HCT116 (cell line): ENCODE data around the gene OPN4.

Experiments
- CTCF ChIP-seq, 3 experiments: fragments of 200-600 bp in 1 of 3; sonication (generic) in 1 of 3; IDR thresholded peaks in 2 of 3; conservative IDR thresholded peaks in 1 of 3; 2 replicates each; pipeline ENCODE4 v1.5.1; 2012 to 2017; ENCODE audit warnings: low read depth in 2 of 3, low read length in 2 of 3, antibody characterized with exemption in 1 of 3, borderline replicate concordance in 1 of 3, control low read depth in 1 of 3, mild to moderate bottlenecking in 1 of 3, mixed read lengths in 1 of 3, mixed run types in 1 of 3, moderate library complexity in 1 of 3; ENCODE audit not compliant: insufficient read depth in 1 of 3
- FOSL1 ChIP-seq: IDR thresholded peaks from 2 replicates; pipeline ENCODE4 v1.6.1; 2012; ENCODE audit warnings: low read depth
- POLR2A ChIP-seq: IDR thresholded peaks from 2 replicates; pipeline ENCODE4 v1.7.0; 2011; ENCODE audit warnings: borderline replicate concordance; ENCODE audit not compliant: insufficient read depth, insufficient read length; ENCODE audit errors: extremely low read depth
- SRF ChIP-seq: IDR thresholded peaks from 2 replicates; pipeline ENCODE4 v1.6.1; 2012; ENCODE audit warnings: low read depth

GRCh38 chr10:86657011-86657395 lies 2.7 kb downstream of the OPN4 start:
- no peak for TF ChIP-seq FOSL1
- TF ChIP-seq POLR2A: no peak
- no peak for TF ChIP-seq SRF
- TF ChIP-seq CTCF (IDR thresholded peaks at IDR 0.05 in 2 of 3, conservative IDR thresholded peaks at IDR 0.05 in 1 of 3; ENCODE audit: borderline replicate concordance in 1 of 3, insufficient read depth in 1 of 3, low read depth in 2 of 3, low read length in 2 of 3): no peak
